Keratinocyte (primary cell): Measurements from ENCODE around the gene WDR17.

Source experiments
- CTCF ChIP-seq, 3 experiments: IDR thresholded peaks in 1 of 3; conservative IDR thresholded peaks in 1 of 3; optimal IDR thresholded peaks in 1 of 3; 2 replicates in 2 of 3; 3 replicates in 1 of 3; pipeline versions ENCODE3 to v1.5.1; 2011; ENCODE audit warnings: low read length in 3 of 3, mild to moderate bottlenecking in 3 of 3, moderate library complexity in 2 of 3, control low read depth in 1 of 3, inconsistent platforms in 1 of 3; ENCODE audit not compliant: insufficient read depth in 2 of 3; ENCODE audit errors: extremely low read depth in 1 of 3
- EZH2 ChIP-seq: IDR thresholded peaks from one replicate; pipeline ENCODE4 v1.6.1; 2012; ENCODE audit warnings: inconsistent platforms, mild to moderate bottlenecking, low read length, moderate library complexity

- no peak for TF ChIP-seq CTCF (optimal IDR thresholded peaks at IDR 0.05 in 1 of 3, IDR thresholded peaks at IDR 0.05 in 1 of 3, conservative IDR thresholded peaks at IDR 0.05 in 1 of 3; ENCODE audit: extremely low read depth in 1 of 3, insufficient read depth in 2 of 3, low read length in 3 of 3)
- TF ChIP-seq EZH2, result no peak
Observed at GRCh38 chr4:176150704-176151103, 85.1 kb downstream of the WDR17 start.
